ENCODE results near the gene GPBP1. TPM values are rescaled to one million over a fixed set of nuclear protein-coding genes. Genes with fewer than 3 reads are reported as not detected.
"Not testable (repeated sequence)": the region's sequence is repeated elsewhere in the genome, so short reads cannot be mapped to it uniquely, and the experiment has no call there.

GPBP1 gene
- total RNA-seq, 1 donor from 2014 or later, result 68.9 TPM

DNA sequence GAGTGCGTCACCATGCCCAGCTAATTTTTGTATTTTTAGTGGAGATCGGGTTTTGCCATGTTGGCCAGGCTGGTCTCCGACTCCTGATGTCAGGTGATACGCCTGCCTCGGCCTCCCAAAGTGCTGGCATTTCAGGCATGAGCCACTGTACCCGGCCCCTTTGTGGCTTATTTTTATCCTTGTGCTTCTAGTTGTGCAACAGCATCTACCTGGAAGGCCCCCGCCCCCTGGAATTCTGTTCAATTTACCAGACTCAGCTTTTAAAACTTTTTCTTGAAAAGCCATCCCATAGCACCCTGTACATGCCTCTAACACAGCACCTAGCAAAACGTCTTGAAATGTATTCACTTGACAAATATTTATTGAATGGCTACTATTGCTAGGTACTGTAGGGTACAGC lies 9.7 kb upstream of the GPBP1 start:
- no peak for DNase-seq (ENCODE audit: low spot score)
- TF ChIP-seq, protein P1, sequence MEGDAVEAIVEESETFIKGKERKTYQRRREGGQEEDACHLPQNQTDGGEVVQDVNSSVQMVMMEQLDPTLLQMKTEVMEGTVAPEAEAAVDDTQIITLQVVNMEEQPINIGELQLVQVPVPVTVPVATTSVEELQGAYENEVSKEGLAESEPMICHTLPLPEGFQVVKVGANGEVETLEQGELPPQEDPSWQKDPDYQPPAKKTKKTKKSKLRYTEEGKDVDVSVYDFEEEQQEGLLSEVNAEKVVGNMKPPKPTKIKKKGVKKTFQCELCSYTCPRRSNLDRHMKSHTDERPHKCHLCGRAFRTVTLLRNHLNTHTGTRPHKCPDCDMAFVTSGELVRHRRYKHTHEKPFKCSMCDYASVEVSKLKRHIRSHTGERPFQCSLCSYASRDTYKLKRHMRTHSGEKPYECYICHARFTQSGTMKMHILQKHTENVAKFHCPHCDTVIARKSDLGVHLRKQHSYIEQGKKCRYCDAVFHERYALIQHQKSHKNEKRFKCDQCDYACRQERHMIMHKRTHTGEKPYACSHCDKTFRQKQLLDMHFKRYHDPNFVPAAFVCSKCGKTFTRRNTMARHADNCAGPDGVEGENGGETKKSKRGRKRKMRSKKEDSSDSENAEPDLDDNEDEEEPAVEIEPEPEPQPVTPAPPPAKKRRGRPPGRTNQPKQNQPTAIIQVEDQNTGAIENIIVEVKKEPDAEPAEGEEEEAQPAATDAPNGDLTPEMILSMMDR (IDR thresholded peaks at IDR 0.05; ENCODE audit: unreplicated experiment), result no peak
- Mint-ChIP-seq H3K9me3 (ENCODE audit: unreplicated experiment) (no peaks in the 10 kb centered on the region), H3K4me1 (ENCODE audit: unreplicated experiment) (no peaks in the 10 kb centered on the region), H3K27ac (ENCODE audit: unreplicated experiment) (no peak overlapping the region), H3K27me3 (ENCODE audit: unreplicated experiment) (no peaks in the 10 kb centered on the region), H3K4me3 (ENCODE audit: unreplicated experiment) (no peak overlapping the region), H3K36me3 (ENCODE audit: low read depth, unreplicated experiment) (no peaks in the 10 kb centered on the region)

DNA sequence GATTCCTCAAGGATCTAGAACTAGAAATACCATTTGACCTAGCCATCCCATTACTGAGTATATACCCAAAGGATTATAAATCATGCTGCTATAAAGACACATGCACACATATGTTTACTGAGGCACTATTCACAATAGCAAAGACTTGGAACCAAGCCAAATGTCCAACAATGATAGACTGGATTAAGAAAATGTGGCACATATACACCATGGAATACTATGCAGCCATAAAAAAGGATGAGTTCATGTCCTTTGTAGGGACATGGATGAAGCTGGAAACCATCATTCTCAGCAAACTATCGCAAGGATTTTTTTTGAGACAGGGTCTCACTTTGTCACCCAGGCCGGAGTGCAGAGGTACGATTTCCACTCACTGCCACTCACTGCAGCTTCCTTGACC lies 8.7 kb upstream of the GPBP1 start:
- DNase-seq (ENCODE audit: low spot score); H3K27ac Mint-ChIP-seq (ENCODE audit: unreplicated experiment); H3K4me1 Mint-ChIP-seq (ENCODE audit: unreplicated experiment); H3K9me3 Mint-ChIP-seq (ENCODE audit: unreplicated experiment); H3K4me3 Mint-ChIP-seq (ENCODE audit: unreplicated experiment); H3K27me3 Mint-ChIP-seq (ENCODE audit: unreplicated experiment); H3K36me3 Mint-ChIP-seq (ENCODE audit: low read depth, unreplicated experiment): not testable (repeated sequence)

- TF ChIP-seq, protein P1 (IDR thresholded peaks at IDR 0.05; ENCODE audit: unreplicated experiment), result no peak
- H3K4me1 Mint-ChIP-seq (ENCODE audit: unreplicated experiment), result no peaks in the 10 kb centered on the region
- H3K27me3 Mint-ChIP-seq (ENCODE audit: unreplicated experiment), result no peaks in the 10 kb centered on the region
- no peaks in the 10 kb centered on the region for H3K36me3 Mint-ChIP-seq (ENCODE audit: low read depth, unreplicated experiment)
- no peak overlapping the region for H3K27ac Mint-ChIP-seq (ENCODE audit: unreplicated experiment)
- no peak for DNase-seq (ENCODE audit: low spot score)
- H3K4me3 Mint-ChIP-seq (ENCODE audit: unreplicated experiment), result no peak overlapping the region
- no peaks in the 10 kb centered on the region for H3K9me3 Mint-ChIP-seq (ENCODE audit: unreplicated experiment)
Observed at GRCh38 chr5:57166276-57166675, 7.6 kb upstream of the GPBP1 start.

- H3K27ac Mint-ChIP-seq (ENCODE audit: unreplicated experiment), result no peak overlapping the region
- TF ChIP-seq, protein P1 (IDR thresholded peaks at IDR 0.05; ENCODE audit: unreplicated experiment), result no peak
- H3K36me3 Mint-ChIP-seq (ENCODE audit: low read depth, unreplicated experiment), result no peaks in the 10 kb centered on the region
- H3K4me1 Mint-ChIP-seq (ENCODE audit: unreplicated experiment), result peaks cover 2% of the 10 kb centered on the region
- H3K9me3 Mint-ChIP-seq (ENCODE audit: unreplicated experiment), result no peaks in the 10 kb centered on the region
- H3K4me3 Mint-ChIP-seq (ENCODE audit: unreplicated experiment), result no peak overlapping the region
- H3K27me3 Mint-ChIP-seq (ENCODE audit: unreplicated experiment), result no peaks in the 10 kb centered on the region
- no peak for DNase-seq (ENCODE audit: low spot score)
Observed at GRCh38 chr5:57167201-57167600, 6.7 kb upstream of the GPBP1 start.

- H3K36me3 Mint-ChIP-seq (ENCODE audit: low read depth, unreplicated experiment); H3K9me3 Mint-ChIP-seq (ENCODE audit: unreplicated experiment); H3K4me3 Mint-ChIP-seq (ENCODE audit: unreplicated experiment); DNase-seq (ENCODE audit: low spot score); H3K27me3 Mint-ChIP-seq (ENCODE audit: unreplicated experiment); H3K27ac Mint-ChIP-seq (ENCODE audit: unreplicated experiment); H3K4me1 Mint-ChIP-seq (ENCODE audit: unreplicated experiment): not testable (repeated sequence)
Observed at GRCh38 chr5:57170116-57170515, 3.7 kb upstream of the GPBP1 start.

GRCh38 chr5:57171816-57172465 lies 1.9 kb upstream of the GPBP1 start:
- Mint-ChIP-seq H3K9me3 (ENCODE audit: unreplicated experiment) (no peaks in the 10 kb centered on the region), H3K27me3 (ENCODE audit: unreplicated experiment) (peaks cover 7% of the 10 kb centered on the region), H3K27ac (ENCODE audit: unreplicated experiment) (peak overlapping the region; percentile 87), H3K4me1 (ENCODE audit: unreplicated experiment) (peaks cover 18% of the 10 kb centered on the region), H3K36me3 (ENCODE audit: low read depth, unreplicated experiment) (no peaks in the 10 kb centered on the region), H3K4me3 (ENCODE audit: unreplicated experiment) (peak overlapping the region; percentile 94)
- TF ChIP-seq, protein P1 (IDR thresholded peaks at IDR 0.05; ENCODE audit: unreplicated experiment), result no peak
- no peak for DNase-seq (ENCODE audit: low spot score)
